Neural crest cell (in vitro differentiated cells): ENCODE results near the gene HSPB3. TPM values are rescaled to one million over a fixed set of nuclear protein-coding genes. Genes with fewer than 3 reads are reported as not detected.

ENCODE experiments used
- DNase-seq: peaks from one replicate; pipeline ENCODE4 v3.0.0; 2021; ENCODE audit warnings: low read depth, mixed read lengths, low spot score
- H3K27ac Mint-ChIP-seq: one replicate; pipeline ENCODE4 v1.8.0; 2021; ENCODE audit warnings: mild to moderate bottlenecking, mixed read lengths; ENCODE audit not compliant: unreplicated experiment
- H3K27me3 Mint-ChIP-seq: 2 replicates; pipeline ENCODE4 v1.8.0; 2021; ENCODE audit warnings: low read depth, mild to moderate bottlenecking, mixed read lengths
- H3K36me3 Mint-ChIP-seq: 2 replicates; pipeline ENCODE4 v1.8.0; 2021; ENCODE audit warnings: low read depth, mild to moderate bottlenecking, mixed read lengths
- H3K4me1 Mint-ChIP-seq: 2 replicates; pipeline ENCODE4 v1.8.0; 2021; ENCODE audit warnings: mixed read lengths
- H3K4me3 Mint-ChIP-seq: one replicate; pipeline ENCODE4 v1.8.0; 2021; ENCODE audit warnings: mild to moderate bottlenecking, mixed read lengths
- H3K9me3 Mint-ChIP-seq: 2 replicates; pipeline ENCODE4 v1.8.0; 2021; ENCODE audit warnings: mixed read lengths
- total RNA-seq: library from RNA; stranded (reverse); gene quantifications from 2 replicates; pipeline ENCODE4 v1.2.1, GENCODE V29; 2021
- TF ChIP-seq, protein P1 (sequence below): fragments of 200-600 bp; sonication (generic); conservative IDR thresholded peaks from 2 replicates; pipeline ENCODE4 v1.5.0; 2021; ENCODE audit warnings: antibody characterized with exemption, mild to moderate bottlenecking

HSPB3 gene
- total RNA-seq, 1 donor from 2014 or later, result not detected

GRCh38 chr5:54446379-54446732, 9.1 kb upstream of the HSPB3 start:
- no peaks in the 10 kb centered on the region for H3K9me3 Mint-ChIP-seq
- TF ChIP-seq, protein P1, sequence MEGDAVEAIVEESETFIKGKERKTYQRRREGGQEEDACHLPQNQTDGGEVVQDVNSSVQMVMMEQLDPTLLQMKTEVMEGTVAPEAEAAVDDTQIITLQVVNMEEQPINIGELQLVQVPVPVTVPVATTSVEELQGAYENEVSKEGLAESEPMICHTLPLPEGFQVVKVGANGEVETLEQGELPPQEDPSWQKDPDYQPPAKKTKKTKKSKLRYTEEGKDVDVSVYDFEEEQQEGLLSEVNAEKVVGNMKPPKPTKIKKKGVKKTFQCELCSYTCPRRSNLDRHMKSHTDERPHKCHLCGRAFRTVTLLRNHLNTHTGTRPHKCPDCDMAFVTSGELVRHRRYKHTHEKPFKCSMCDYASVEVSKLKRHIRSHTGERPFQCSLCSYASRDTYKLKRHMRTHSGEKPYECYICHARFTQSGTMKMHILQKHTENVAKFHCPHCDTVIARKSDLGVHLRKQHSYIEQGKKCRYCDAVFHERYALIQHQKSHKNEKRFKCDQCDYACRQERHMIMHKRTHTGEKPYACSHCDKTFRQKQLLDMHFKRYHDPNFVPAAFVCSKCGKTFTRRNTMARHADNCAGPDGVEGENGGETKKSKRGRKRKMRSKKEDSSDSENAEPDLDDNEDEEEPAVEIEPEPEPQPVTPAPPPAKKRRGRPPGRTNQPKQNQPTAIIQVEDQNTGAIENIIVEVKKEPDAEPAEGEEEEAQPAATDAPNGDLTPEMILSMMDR, result no peak
- H3K36me3 Mint-ChIP-seq, result no peaks in the 10 kb centered on the region
- H3K27me3 Mint-ChIP-seq, result no peaks in the 10 kb centered on the region
- no peak overlapping the region for H3K27ac Mint-ChIP-seq
- no peak overlapping the region for H3K4me3 Mint-ChIP-seq
- DNase-seq, result no peak
- H3K4me1 Mint-ChIP-seq, result no peaks in the 10 kb centered on the region

DNA sequence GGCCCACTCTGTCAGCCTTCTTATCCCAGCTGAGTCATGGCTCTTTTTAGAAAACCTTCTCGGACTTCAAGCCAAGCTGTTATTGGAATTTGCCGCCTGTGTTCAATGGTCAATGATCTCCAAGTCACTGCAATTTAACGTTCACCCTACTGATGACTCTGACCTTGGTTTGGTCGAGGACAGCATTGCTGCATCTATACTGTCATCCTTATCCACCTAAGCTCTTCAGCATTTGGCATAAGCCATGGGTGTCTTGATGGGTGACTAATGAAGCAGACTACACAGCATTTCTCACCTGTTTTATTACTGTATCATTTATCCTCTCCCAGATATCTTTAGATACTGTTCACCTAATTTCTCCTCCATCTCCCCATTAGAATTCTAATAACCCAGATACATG, 5.6 kb upstream of the HSPB3 start:
- Mint-ChIP-seq H3K27me3 (no peaks in the 10 kb centered on the region), H3K9me3 (no peaks in the 10 kb centered on the region), H3K4me3 (no peak overlapping the region), H3K27ac (no peak overlapping the region), H3K36me3 (no peaks in the 10 kb centered on the region), H3K4me1 (no peaks in the 10 kb centered on the region)
- DNase-seq, result no peak
- TF ChIP-seq, protein P1, result no peak

DNA sequence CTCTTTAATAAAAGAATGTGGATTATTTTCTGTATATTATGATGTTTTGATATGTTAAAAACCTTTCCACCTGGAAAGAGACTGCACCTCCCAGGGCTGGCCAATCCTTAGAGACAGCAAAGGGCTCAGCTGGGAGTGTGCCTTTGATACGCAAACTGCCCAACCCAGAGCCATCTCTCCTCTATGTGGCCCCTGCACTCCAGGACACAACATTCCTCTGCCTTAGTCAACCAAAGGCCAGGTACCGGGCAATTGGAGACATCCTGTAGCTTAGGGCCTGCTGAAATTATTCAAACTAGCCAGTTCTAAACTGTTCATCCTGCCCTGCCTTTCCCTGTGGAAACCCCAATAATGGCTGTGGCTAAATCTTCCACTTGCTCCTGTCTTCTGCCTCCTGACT, 5.0 kb upstream of the HSPB3 start:
- Mint-ChIP-seq H3K4me3 (no peak overlapping the region), H3K27me3 (no peaks in the 10 kb centered on the region), H3K9me3 (no peaks in the 10 kb centered on the region), H3K4me1 (no peaks in the 10 kb centered on the region), H3K27ac (no peak overlapping the region), H3K36me3 (no peaks in the 10 kb centered on the region)
- DNase-seq, result no peak
- TF ChIP-seq, protein P1, result no peak

DNA sequence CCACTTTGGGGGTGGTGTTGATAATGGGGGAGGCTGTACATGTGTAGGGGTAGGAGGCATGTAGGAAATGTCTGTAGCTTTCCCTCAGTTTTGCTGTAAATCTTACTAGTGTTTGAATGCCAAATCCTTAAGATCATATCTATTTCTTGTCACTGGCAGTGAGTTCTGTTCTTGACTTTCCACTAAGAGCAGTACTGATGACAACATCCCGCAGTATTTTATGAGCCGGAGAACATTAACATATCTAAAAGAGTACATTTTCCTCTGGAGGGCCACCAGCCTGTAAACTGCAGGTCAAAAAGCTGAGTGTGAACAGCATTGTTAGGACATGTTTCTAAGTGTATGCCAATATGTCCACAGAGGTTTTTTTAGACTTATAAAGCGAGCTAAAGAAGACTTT, 2.5 kb upstream of the HSPB3 start:
- Mint-ChIP-seq H3K27me3 (no peaks in the 10 kb centered on the region), H3K9me3 (no peaks in the 10 kb centered on the region), H3K36me3 (no peaks in the 10 kb centered on the region), H3K27ac (no peak overlapping the region), H3K4me3 (no peak overlapping the region), H3K4me1 (peaks cover 6% of the 10 kb centered on the region)
- TF ChIP-seq, protein P1, result no peak
- DNase-seq, result no peak

DNA sequence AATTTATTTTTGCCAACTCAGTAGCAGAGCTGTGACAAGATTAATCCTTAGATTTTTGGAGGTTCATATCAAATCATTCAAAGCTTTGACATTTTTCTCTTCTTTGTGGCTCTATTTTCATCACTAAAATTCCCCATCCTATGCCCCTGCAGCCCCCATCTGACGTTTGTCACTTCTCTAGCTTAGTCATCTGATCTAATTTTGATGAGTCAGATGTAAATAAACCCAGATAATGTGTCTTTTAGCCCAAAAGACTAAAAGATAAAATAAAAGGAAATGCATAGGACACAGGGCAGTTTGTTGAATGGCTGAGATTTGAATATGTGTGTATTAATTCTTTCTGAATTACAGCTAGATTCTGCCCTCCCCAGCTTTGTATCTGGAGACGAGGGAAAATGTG, 897 bp upstream of the HSPB3 start:
- peaks cover 19% of the 10 kb centered on the region for H3K4me1 Mint-ChIP-seq
- H3K4me3 Mint-ChIP-seq, result no peak overlapping the region
- H3K27me3 Mint-ChIP-seq, result no peaks in the 10 kb centered on the region
- TF ChIP-seq, protein P1, result no peak
- no peaks in the 10 kb centered on the region for H3K9me3 Mint-ChIP-seq
- no peaks in the 10 kb centered on the region for H3K36me3 Mint-ChIP-seq
- DNase-seq, result no peak
- H3K27ac Mint-ChIP-seq, result no peak overlapping the region
